NCI-H82 treated with DMSO at 0.1 percent for 48 hours (cell line): ENCODE data around the gene LTBP3.

Source experiments
- DNase-seq: peaks from one replicate; lab custom pipeline; 2025; ENCODE audit not compliant: unreplicated experiment; lab: John Stamatoyannopoulos, UW

The LTBP3 gene

DNA sequence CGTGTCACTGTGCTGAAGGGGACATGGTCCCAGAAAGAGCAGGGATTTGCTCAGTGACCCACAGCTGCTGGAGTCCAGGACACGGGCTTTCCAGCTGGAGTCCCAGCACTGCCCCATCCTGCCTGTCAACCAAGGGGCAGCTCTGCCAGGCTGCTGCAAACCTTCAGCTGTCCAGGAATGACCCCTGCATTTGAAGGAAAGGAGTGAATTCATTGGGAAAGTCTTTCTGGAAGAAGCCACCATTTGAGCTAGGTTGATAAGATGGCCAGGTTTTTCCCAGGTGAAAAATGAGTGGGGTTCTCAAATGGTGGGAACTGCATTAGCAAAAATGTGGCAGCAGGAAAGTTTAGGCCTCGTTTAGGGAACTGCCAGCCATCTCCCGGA is 28.1 kb upstream of the LTBP3 start:
- DNase-seq, result no peak

GRCh38 chr11:65585396-65586246 is 27.5 kb upstream of the LTBP3 start:
- no peak for DNase-seq

- DNase-seq, result no peak
These were observed 26.6 kb upstream of the LTBP3 start for GRCh38 chr11:65584723-65585171.

DNA sequence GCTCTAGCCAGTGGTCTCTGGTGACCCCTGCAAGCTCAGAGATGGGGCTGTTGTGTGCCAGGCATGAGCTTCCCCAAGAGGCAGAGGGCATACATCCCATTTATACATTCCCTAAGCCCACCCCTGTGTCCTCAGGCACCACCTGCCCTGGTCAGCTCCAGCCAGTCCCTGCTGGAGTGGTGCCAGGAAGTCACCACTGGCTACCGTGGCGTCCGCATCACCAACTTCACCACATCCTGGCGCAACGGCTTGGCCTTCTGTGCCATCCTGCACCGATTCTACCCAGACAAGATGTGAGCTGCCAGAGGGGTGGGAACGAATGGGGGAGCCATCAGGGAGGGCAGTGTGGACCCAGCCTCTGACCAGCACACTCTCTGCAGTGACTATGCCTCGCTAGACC is 25.9 kb upstream of the LTBP3 start:
- no peak for DNase-seq

DNA sequence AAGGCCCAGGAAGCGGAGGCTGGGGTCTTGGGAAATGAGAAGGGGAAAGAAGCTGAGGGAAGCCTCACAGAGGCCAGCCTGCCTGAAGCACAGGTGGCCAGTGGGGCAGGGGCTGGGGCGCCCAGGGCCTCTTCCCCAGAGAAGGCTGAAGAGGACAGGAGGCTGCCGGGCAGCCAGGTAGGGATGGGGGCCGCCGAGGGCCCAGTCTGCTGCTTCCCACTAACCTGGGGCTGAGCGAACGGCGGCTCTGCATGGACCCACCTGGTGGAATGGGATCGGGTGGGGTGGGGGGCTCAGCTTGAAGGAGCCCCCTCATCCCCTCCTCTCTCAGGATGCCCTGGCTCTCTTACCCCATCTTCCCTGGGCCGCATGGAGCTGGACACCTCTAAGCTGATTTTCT is 25.4 kb upstream of the LTBP3 start:
- no peak for DNase-seq

DNA sequence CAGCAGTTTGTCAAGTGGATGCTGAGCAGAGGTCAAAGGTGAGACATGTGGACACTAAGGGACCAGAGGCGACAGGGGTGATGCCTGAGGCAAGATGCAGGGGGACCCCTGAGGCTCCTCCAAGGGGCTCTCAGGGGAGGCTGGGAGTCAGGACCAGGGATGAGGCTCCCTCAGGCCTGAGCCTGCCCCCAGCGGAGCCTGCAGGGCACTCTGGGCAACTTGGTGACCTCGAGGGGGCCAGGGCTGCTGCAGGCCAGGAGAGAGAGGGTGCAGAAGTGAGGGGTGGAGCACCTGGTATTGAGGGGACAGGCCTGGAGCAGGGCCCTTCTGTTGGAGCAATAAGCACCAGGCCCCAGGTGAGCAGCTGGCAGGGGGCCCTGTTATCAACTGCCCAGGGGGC is 23.8 kb upstream of the LTBP3 start:
- DNase-seq, result no peak

DNA sequence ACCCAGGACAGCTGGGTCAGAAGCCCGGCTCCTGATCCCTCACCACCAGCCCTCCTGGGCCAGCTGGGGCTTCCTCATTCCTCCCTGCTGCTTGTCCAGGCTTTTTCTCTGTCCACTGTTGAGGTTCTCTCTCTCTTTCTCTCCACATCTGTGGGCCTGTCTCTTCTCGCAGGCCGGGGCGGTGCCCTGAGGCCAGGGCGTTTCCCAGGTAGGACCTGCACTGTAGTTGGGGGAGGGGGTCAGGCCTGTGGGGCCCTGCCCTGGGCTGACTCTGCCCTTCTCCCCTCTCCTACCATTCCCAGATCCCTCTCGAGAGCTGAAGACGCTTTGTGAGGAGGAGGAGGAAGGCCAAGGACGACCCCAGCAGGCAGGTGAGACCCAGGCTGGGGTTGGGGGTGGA is 22.6 kb upstream of the LTBP3 start:
- no peak for DNase-seq

DNA sequence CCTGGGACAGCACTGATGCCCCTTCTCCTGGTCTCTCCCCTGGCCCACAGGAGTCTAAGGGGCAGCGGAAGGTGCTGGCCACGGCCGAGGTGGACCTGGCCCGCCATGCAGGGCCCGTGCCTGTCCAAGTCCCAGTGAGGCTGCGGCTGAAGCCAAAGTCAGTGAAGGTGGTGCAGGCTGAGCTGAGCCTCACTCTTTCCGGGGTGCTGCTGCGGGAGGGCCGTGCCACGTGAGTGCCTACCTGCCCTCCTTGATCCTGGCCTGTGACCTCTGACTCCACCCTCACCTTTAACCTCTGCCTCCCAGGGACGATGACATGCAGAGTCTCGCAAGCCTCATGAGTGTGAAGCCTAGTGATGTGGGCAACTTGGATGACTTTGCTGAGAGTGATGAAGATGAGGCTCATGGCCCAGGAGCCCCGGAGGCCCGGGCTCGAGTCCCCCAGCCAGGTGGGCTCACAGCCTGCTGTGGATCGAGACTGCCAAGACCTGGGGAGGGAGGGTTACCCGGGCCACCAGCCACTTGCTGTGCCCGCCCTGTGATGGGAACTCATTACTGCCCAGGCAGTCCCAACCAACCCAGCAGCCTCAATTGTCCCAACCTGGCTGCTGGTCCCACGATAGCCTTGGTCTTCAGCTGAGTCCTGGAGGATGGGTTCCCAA is 22.0 kb upstream of the LTBP3 start:
- no peak for DNase-seq

DNA sequence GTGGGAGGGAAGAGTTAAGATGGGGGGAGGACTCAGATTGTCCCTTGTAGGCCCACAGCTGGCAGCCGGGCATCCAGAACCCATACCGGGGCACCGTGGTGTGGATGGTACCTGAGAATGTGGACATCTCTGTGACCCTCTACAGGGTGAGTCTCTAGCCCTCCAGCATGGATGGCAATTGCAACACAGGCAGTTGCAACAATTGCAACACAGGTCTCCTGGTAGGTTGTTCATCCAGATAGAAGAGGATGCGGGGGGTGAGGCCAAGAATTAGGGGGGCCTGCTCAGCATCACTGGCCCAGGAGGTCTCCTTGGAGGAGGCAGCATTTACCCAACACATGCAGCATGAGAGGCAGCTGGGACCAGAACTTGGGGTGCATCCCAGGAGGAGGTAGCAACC is 21.1 kb upstream of the LTBP3 start:
- no peak for DNase-seq

DNA sequence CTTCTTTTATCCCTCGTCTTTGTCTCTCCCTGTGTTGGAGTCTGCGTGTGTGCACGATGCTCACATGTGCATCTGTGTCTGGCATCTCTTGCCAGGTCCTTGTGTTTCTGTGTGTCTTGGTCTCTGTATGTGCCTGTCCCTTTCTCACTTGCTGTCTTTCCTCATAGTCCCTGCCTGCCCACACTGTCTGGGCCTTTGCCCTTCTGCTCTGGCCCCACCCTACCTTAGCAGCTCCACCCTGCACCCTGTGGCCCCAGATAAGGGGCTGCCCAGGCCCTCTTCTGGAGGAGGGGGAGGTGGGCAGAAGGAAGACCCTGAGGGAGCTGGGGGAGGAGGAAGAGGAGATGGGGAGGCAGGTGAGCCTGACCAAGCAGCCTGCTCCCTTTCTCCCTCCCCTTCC is 20.5 kb upstream of the LTBP3 start:
- no peak for DNase-seq

DNA sequence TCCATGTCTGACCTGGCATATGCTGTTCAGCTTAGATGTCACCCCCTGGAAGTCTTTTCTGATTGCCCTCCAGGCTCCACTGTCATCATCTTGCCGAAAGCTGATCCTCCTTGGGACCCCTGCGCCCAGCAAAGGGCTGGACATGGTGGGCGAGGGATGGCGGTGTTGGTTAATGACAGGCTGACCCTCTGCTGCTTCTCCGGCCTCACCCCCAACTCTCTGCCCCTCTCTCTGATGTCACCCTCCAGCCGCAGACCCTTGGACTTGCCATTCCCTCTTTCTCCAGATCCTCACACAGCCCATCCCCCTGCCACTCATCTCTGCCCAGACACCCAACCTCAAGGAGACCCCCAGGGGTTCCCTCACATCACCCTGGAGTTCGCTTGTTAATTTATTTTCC is 20.0 kb upstream of the LTBP3 start:
- no peak for DNase-seq

GRCh38 chr11:65577756-65578109 is 19.6 kb upstream of the LTBP3 start:
- DNase-seq, result no peak

GRCh38 chr11:65576867-65577755 is 19.0 kb upstream of the LTBP3 start:
- DNase-seq, result no peak

GRCh38 chr11:65576232-65576866 is 18.2 kb upstream of the LTBP3 start:
- DNase-seq, result no peak

DNA sequence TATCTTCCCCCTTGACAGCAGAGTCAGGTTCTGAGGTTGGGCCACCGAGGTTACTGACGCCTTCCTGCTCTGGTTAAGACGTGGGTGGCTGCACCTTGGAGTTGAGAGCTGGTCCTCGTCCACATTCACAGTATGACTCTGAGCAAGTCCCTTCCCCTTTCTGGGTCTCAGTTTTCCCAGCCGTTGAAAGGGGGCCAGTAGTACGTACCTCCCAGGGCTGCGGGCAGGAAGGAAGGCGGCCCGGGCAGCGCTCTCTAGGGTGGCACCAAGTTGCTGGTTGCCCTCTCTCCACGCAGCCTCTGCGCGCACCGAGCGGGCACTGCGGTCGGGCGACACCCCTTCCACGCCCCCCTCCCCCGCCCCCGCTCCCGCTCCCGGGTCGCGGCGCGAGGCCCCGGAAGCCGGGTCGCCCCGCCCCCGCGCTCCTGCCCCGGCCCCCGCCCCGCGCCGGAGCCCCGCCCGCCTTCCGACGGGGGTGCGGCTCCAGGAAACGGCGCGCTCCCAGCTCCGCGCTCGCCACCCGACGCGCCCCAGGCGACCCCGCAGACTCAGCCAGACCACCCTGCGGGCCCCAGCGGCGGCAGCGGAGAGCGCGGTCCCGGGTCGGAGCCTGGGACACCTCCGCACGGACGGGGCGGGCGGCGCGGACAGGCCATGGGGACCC is 17.5 kb upstream of the LTBP3 start, which contains the start of gene EHBP1L1:
EHBP1L1 (plus strand) TSS at position 486 of the 664 bp plus-strand sequence. CDS start 250 bp downstream, outside the sequence.
- DNase-seq, result no peak

GRCh38 chr11:65574811-65575567 is 16.8 kb upstream of the LTBP3 start:
- DNase-seq, result no peak

GRCh38 chr11:65574109-65574810 is 16.1 kb upstream of the LTBP3 start:
- no peak for DNase-seq

DNA sequence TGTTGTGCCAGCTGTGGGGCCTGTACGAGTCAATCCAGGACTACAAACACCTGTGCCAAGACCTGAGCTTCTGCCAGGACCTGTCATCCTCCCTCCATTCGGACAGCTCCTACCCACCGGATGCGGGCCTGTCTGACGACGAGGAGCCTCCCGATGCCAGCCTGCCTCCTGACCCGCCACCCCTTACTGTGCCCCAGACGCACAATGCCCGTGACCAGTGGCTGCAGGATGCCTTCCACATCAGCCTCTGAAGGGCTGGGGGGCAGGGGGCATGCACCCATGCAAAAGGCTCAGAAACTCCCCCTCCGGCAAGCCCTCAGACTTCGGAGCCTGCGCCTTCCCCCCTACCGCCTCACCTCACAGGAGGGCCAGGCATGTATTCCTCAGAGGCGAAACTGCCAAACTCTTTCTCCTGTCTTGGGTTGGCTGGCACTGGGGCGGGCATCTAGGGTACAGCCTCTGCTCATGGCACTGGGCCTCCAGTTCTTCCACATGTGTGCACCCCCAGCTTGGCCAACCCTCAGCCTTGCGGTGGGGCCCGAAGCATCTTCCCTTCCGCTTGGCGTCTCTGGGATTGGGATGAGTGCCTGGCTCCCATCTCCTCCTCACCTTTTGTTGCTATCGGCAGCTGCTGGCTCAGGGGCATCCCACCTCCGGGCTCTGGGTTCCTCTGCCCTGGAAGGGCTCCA is 15.4 kb upstream of the LTBP3 start:
- no peak for DNase-seq
